K562 (cell line): ENCODE results near the gene DOCK1. TPM values are rescaled to one million over a fixed set of nuclear protein-coding genes. Genes with fewer than 3 reads are reported as not detected.
A peak's percentile ranks its signal among the peaks of the same experiment; 100 is the strongest.

ENCODE experiments used
- ATAC-seq: fragments of 200-7000 bp; cut with Tn5 transposase; 3 replicates; pipeline ENCODE4 v1.9.1; 2020; ENCODE audit warnings: moderate library complexity
- BruUV-seq: library from RNA; stranded (reverse); fragments of 400-500 nt; replicated peaks from 2 replicates; lab custom pipeline; 2021; lab: Mats Ljungman, UMichigan
- CTCF ChIA-PET: fragments of 300-600 bp; formaldehyde crosslinking; extraction: SDS; loops from one replicate; lab custom pipeline; 2021; ENCODE audit warnings: low intra/inter-chr PET ratio; lab: Yijun Ruan, JAX
- POLR2A ChIA-PET: fragments of 300-600, 350-650 bp; sonication (Branson Sonifier 250); formaldehyde crosslinking; extraction: SDS; loops from one replicate; lab custom pipeline; 2021; ENCODE audit warnings: antibody characterized with exemption, inconsistent platforms; lab: Yijun Ruan, JAX
- DNase-seq, 4 experiments: peaks; one replicate each; pipeline versions ENCODE4 v3.0.0 to v3.0.0-alpha.2; 2011 to 2018; ENCODE audit warnings: low spot score in 3 of 4, mixed read lengths in 3 of 4; ENCODE audit errors: extremely low read depth in 1 of 4
- FAIRE-seq: peaks from 2 replicates; lab custom pipeline; 2011; peaks lifted over from hg19 to GRCh38; lab: Jason Lieb, UNC
- H2AFZ ChIP-seq: 2 replicates; pipeline ENCODE4 v1.6.0; 2011; ENCODE audit warnings: low read depth, low read length, control low read depth, inconsistent platforms
- H3K27ac ChIP-seq: fragments of 200-600 bp; 3 replicates; pipeline ENCODE4 v1.8.0; 2011; ENCODE audit warnings: low read depth, mild to moderate bottlenecking, control low read depth, inconsistent platforms, low read length, moderate library complexity, mixed read lengths; ENCODE audit errors: extremely low read depth
- H3K27me3 ChIP-seq, 2 experiments: fragments of 300-600 bp in 1 of 2; 2 replicates in 1 of 2; 3 replicates in 1 of 2; pipeline versions ENCODE4 v1.6.0 to v1.8.0; 2011; ENCODE audit warnings: inconsistent platforms in 2 of 2, low read length in 2 of 2, mild to moderate bottlenecking in 1 of 2, mixed read lengths in 1 of 2, moderate library complexity in 1 of 2; ENCODE audit not compliant: control insufficient read depth in 2 of 2, insufficient read depth in 2 of 2
- H3K36me3 ChIP-seq: fragments of 300-600 bp; 3 replicates; pipeline ENCODE4 v1.8.0; 2011; ENCODE audit warnings: mild to moderate bottlenecking, low read length, inconsistent platforms; ENCODE audit not compliant: control insufficient read depth, insufficient read depth
- H3K4me1 ChIP-seq, 2 experiments: fragments of 200-600 bp in 1 of 2; replicated peaks in 1 of 2; 2 replicates in 1 of 2; 3 replicates in 1 of 2; pipeline versions ENCODE4 v1.5.1 to v1.8.0; 2011; ENCODE audit warnings: inconsistent platforms in 2 of 2, low read length in 2 of 2, mild to moderate bottlenecking in 1 of 2, mixed read lengths in 1 of 2, moderate library complexity in 1 of 2; ENCODE audit not compliant: control insufficient read depth in 2 of 2, insufficient read depth in 2 of 2
- H3K4me2 ChIP-seq: 2 replicates; pipeline ENCODE4 v1.6.1; 2011; ENCODE audit warnings: low read length, control low read depth, inconsistent platforms, mixed read lengths; ENCODE audit not compliant: insufficient read depth
- H3K4me3 ChIP-seq: fragments of 200-600 bp; sonication (generic), shearing (Covaris generic); 2 replicates; pipeline ENCODE4 v1.5.1; 2016; ENCODE audit warnings: control low read depth, inconsistent platforms
- H3K79me2 ChIP-seq: fragments of 200-600 bp; 3 replicates; pipeline ENCODE4 v1.8.0; 2011; ENCODE audit warnings: low read length, inconsistent platforms; ENCODE audit not compliant: control insufficient read depth, insufficient read depth
- H3K9ac ChIP-seq, 2 experiments: 2 replicates each; pipeline versions ENCODE4 v1.6.0 to v1.6.1; 2011; ENCODE audit warnings: low read depth in 2 of 2, low read length in 2 of 2, control low read depth in 1 of 2, inconsistent platforms in 1 of 2, mild to moderate bottlenecking in 1 of 2, mixed read lengths in 1 of 2; ENCODE audit not compliant: insufficient read depth in 1 of 2
- H3K9me1 ChIP-seq: one replicate; pipeline ENCODE4 v1.6.0; 2011; ENCODE audit warnings: inconsistent platforms, mild to moderate bottlenecking, low read length, moderate library complexity; ENCODE audit not compliant: control insufficient read depth, insufficient read depth
- H3K9me3 ChIP-seq: replicated peaks from 2 replicates; pipeline ENCODE4 v1.5.1; 2011; ENCODE audit warnings: low read depth, low read length, inconsistent platforms; ENCODE audit not compliant: control insufficient read depth, insufficient read depth
- H4K20me1 ChIP-seq: replicated peaks from 2 replicates; pipeline ENCODE4 v1.6.1; 2011; ENCODE audit warnings: low read length, inconsistent platforms, mixed read lengths; ENCODE audit not compliant: control insufficient read depth, insufficient read depth
- GATAD2B ChIP-seq: fragments of 450-650 bp; IDR thresholded peaks from 2 replicates; pipeline ENCODE4 v1.6.1; 2017; ENCODE audit warnings: mild to moderate bottlenecking, borderline replicate concordance
- MAZ ChIP-seq, 2 experiments: fragments of 450-650 bp in 1 of 2; sonication (generic) in 1 of 2; formaldehyde crosslinking; IDR thresholded peaks in 1 of 2; conservative IDR thresholded peaks in 1 of 2; 2 replicates each; pipeline versions ENCODE4 v1.4.0 to v1.5.0; 2020; ENCODE audit warnings: mild to moderate bottlenecking in 1 of 2, missing genetic modification reagents in 1 of 2
- MEIS2 ChIP-seq: fragments of 450-650 bp; IDR thresholded peaks from 2 replicates; pipeline ENCODE4 v1.6.1; 2014; ENCODE audit warnings: mild to moderate bottlenecking; ENCODE audit not compliant: partially characterized antibody
- RBM17 ChIP-seq: fragments of 200-400 bp; formaldehyde crosslinking; IDR thresholded peaks from 2 replicates; pipeline ENCODE4 v1.6.1; 2017; ENCODE audit warnings: low read depth, mild to moderate bottlenecking, low read length, borderline replicate concordance
- ZZZ3 ChIP-seq: fragments of 450-650 bp; IDR thresholded peaks from 2 replicates; pipeline ENCODE4 v1.6.1; 2016; ENCODE audit warnings: antibody characterized with exemption, mild to moderate bottlenecking, moderate library complexity
- WGBS: fragments of 100-300 bp; shearing (Covaris generic); methylation state at CpG from one replicate; pipeline ENCODE4 v1.1.6; 2016; ENCODE audit warnings: low coverage, mixed read lengths; ENCODE audit not compliant: insufficient coverage; ENCODE audit errors: missing lambda C conversion rate; 5-methylcytosine and 5-hydroxymethylcytosine counted together
- in situ Hi-C: fragments of 300-500 bp; cut with MboI; formaldehyde crosslinking; loops from 4 replicates; pipeline ENCODE4 v1.15.0; 2018; ENCODE audit warnings: inconsistent platforms, mixed read lengths
- intact Hi-C: fragments of 100-400 bp; cut with micrococcal nuclease; formaldehyde crosslinking; loops from 2 replicates; pipeline ENCODE4 v1.14.2; 2022
- polyA plus RNA-seq, 8 experiments: library from polyadenylated mRNA; depleted of rRNA in 4 of 8; stranded (reverse) in 5 of 8; unstranded in 3 of 8; fragments of >200 nt; fragmentation: Nextera tagmentation in 2 of 8; fragmentation: Illumina TruSeq in 1 of 8; extraction: Ambion mirVana in 2 of 8; extraction: Trizol in 1 of 8; gene quantifications; 2 replicates each; pipeline versions ENCODE4 v1.2.1 to v1.2.3, GENCODE V29; 2011 to 2014; ENCODE audit warnings: inconsistent platforms in 1 of 8, missing spikeins in 1 of 8
- total RNA-seq, 7 experiments: library from RNA; depleted of rRNA in 6 of 7; stranded (reverse); fragments of >200 nt in 6 of 7; fragmentation: Illumina TruSeq in 2 of 7; extraction: Trizol in 2 of 7; gene quantifications; 2 replicates each; pipeline versions ENCODE4 v1.2.1 to v1.2.3, GENCODE V29; 2011 to 2021; ENCODE audit warnings: low replicate concordance in 1 of 7
- TF ChIP-seq, protein P1 (sequence below), 2 experiments: IDR thresholded peaks in 1 of 2; conservative IDR thresholded peaks in 1 of 2; 2 replicates each; pipeline ENCODE4 v1.6.1; 2016; ENCODE audit warnings: low read depth in 2 of 2, mild to moderate bottlenecking in 1 of 2, missing compliant biosample characterization in 1 of 2, missing genetic modification characterization in 1 of 2, moderate library complexity in 1 of 2

DOCK1 gene
- total and polyA plus RNA-seq, 9 of the 15 experiments (the other 6 are each of a cell fraction or from before 2014, with no cell fraction given) = 0.31 TPM; not detected in 8

DNA sequence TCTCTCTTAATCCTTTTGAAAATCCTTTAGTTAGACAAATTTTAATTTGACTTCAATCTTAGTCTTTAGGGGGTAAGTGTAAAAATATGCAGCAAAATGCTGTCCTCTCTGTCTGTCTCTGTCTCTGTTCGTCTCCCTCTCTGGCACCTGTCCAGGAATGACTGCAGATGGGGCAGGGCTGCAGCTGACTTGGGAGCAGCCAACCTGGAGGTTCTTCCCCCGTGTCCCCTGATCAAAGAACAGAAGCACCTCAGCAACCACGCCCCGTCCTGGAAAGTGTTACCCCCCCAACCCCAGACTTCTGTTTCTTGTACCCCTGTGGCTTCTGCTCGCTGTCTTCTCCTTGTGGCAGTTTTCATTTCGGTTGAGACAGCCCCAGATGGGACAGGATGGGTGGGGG lies 502.3 kb downstream of the DOCK1 start:
- BruUV-seq = no TSS peak
- ATAC-seq (no peak), DNase-seq (no peak), FAIRE-seq (no peak)
- TF ChIP-seq RBM17 = no peak
- TF ChIP-seq ZZZ3 = no peak
- TF ChIP-seq MAZ (CRISPR knock-in tag; conservative IDR thresholded peaks at IDR 0.05 in 1 of 2, IDR thresholded peaks at IDR 0.05 in 1 of 2) = no peak
- intact Hi-C loops (no loop called here), in situ Hi-C loops (no loop called here)
- ChIA-PET POLR2A (no interaction called here), CTCF (no interaction called here)
- Histone ChIP-seq H3K9ac (no peak overlapping the region), H3K36me3 (no peaks in the 10 kb centered on the region), H3K27me3 (peaks cover 0 to 8% of the 10 kb centered on the region in 2 experiments; a peak in 1 of 5 replicates), H4K20me1 (no peaks in the 10 kb centered on the region), H3K27ac (no peak overlapping the region), H3K4me2 (no peak overlapping the region), H3K9me1 (no peaks in the 10 kb centered on the region), H2AFZ (no peak overlapping the region), H3K4me1 (no peaks in the 10 kb centered on the region), H3K9me3 (no peaks in the 10 kb centered on the region), H3K79me2 (no peaks in the 10 kb centered on the region), H3K4me3 (no peak overlapping the region)
- WGBS = 0% methylated on average over 3 of the region's 6 CpGs

DNA sequence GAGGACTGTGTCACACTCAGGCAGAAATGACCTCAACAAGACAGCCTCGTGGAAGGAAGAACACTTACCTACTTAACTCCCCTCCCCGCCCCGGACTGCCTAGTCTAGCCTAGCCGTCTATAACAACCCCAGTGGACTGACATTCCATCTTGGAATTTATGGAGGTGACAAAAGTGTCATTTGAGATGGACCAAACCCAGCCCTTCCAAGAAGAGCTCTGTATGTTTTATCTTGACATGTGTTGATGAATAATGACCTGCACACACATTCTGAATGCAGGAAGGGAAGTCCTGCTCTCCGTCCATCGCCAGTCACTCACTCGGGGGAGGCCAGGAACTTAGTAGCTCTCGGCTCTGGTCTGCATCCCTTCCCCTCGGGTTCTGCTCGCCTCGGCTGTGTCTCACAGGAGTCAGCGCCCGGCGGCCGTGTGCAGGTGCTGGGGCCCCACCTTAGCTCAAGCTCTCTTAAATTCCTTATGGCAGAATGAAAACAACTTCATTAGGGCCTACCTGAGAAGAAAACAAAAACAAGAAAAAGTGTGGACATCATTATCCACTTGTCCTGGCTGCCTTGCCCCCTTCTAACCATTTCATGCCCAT lies 503.0 kb downstream of the DOCK1 start:
- 2% methylated on average over 8 of the region's 15 CpGs for WGBS
- ChIA-PET CTCF (no interaction called here), POLR2A (no interaction called here)
- peak; percentile 63 for TF ChIP-seq MEIS2
- no peak for TF ChIP-seq GATAD2B
- TF ChIP-seq, protein P1, sequence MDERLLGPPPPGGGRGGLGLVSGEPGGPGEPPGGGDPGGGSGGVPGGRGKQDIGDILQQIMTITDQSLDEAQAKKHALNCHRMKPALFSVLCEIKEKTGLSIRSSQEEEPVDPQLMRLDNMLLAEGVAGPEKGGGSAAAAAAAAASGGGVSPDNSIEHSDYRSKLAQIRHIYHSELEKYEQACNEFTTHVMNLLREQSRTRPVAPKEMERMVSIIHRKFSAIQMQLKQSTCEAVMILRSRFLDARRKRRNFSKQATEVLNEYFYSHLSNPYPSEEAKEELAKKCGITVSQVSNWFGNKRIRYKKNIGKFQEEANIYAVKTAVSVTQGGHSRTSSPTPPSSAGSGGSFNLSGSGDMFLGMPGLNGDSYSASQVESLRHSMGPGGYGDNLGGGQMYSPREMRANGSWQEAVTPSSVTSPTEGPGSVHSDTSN (CRISPR knock-in tag; IDR thresholded peaks at IDR 0.05; ENCODE audit: low read depth) = no peak
- TF ChIP-seq, protein P1 (tag; conservative IDR thresholded peaks at IDR 0.05; ENCODE audit: low read depth) = peak; percentile 80
- TF ChIP-seq, all 486 proteins: peak for 2
- DNase-seq (peak in 1 of 4 experiments; percentile 0), ATAC-seq (no peak), FAIRE-seq (no peak)
- Histone ChIP-seq H3K9ac (no peak overlapping the region), H3K4me2 (no peak overlapping the region), H2AFZ (no peak overlapping the region), H3K36me3 (no peaks in the 10 kb centered on the region), H3K27me3 (peaks cover 0 to 8% of the 10 kb centered on the region in 2 experiments; a peak in 1 of 5 replicates), H3K4me1 (no peaks in the 10 kb centered on the region), H3K27ac (no peak overlapping the region), H3K9me3 (no peaks in the 10 kb centered on the region), H3K9me1 (no peaks in the 10 kb centered on the region), H3K79me2 (no peaks in the 10 kb centered on the region), H4K20me1 (no peaks in the 10 kb centered on the region), H3K4me3 (no peak overlapping the region)
- in situ Hi-C loops = no loop called here
- no TSS peak for BruUV-seq
- intact Hi-C loops = no loop called here
